Measurements from ENCODE around the gene FAM53B.

FAM53B gene

DNA sequence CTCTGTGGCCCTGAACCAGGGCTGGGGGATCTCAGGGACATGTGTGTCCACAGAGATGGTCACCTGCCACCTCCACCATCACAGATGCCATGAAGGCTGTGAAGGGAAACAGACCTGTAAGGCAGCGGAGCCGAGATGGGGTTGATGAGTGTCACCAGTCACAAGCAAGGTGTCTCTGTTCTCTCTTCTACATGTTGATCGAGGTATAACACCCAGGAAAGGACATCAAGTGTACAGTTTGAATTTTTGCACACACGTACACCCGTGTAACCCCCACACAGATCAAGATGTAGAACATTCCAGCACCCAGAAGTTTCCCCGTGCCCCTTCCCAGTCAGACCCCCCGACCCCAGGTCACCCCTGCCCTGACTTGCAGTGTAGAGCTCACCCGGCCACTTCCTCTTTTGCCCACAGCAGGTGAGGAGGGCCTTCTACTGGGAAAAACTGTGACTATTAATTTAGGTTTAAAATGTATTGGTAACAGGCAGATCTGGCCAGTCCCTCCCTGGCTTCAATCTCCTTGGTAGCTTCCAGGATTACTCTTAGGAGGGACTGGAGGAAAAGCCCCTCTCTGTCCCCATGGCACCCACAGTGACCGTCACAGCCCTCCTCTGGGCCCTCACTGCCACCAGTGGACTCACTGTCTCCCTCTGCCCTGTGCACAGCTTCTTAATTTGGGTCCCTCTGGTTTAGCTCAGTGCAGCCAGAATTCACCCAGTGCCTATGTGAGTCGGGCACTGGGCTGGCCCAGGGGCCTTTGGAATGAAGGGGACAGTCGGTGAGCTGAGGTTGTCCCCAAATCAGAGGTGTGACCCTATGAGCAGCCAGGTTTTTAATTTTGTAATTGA, 174.3 kb downstream of the FAM53B start:
- peak; percentile 24 for DNase-seq
